Fibroblast of skin of abdomen (primary cell): Measurements from ENCODE around the gene HOGA1.
A peak's percentile ranks its signal among the peaks of the same experiment; 100 is the strongest.

ENCODE experiments used
- DNase-seq: peaks from one replicate; pipeline ENCODE4 v3.0.0-alpha.2; 2013

The HOGA1 gene

GRCh38 chr10:97651773-97652172 lies 67.6 kb downstream of the HOGA1 start:
- DNase-seq = no peak

- DNase-seq = no peak
Measured at GRCh38 chr10:97656777-97657176, 72.6 kb downstream of the HOGA1 start.

- peak; percentile 86 for DNase-seq
Measured at GRCh38 chr10:97659589-97659988, 75.4 kb downstream of the HOGA1 start.
